Pancreas (tissue), 10 donors: ENCODE data around the gene VWA8. TPM values are rescaled to one million over a fixed set of nuclear protein-coding genes. Genes with fewer than 3 reads are reported as not detected.
"Not testable (repeated sequence)": the region's sequence is repeated elsewhere in the genome, so short reads cannot be mapped to it uniquely, and the experiment has no call there.

Experiments
- ATAC-seq, 4 donors: fragments of 200-7000 bp; cut with Tn5 transposase; one replicate each; pipeline versions ENCODE4 v1.8.0 to v1.9.1; 2020; ENCODE audit warnings: mild to moderate bottlenecking in 4 of 4, moderate library complexity in 4 of 4
- DNase-seq, 6 donors: peaks; one replicate each; pipeline ENCODE4 v3.0.0-alpha.2; 2020
- FAIRE-seq: peaks from 2 replicates; lab custom pipeline; 2012; peaks lifted over from hg19 to GRCh38; lab: Jason Lieb, UNC
- H3K27ac ChIP-seq, 4 donors: fragments of 200-600 bp; sonication (generic); 1 replicate in 3 of 4; 2 replicates in 1 of 4; pipeline versions ENCODE4 v1.5.0 to v1.8.0; 2020
- H3K27me3 ChIP-seq, 4 donors: fragments of 200-600 bp; one replicate each; pipeline ENCODE4 v1.8.0; 2021
- H3K36me3 ChIP-seq, 3 donors: fragments of 200-600 bp; sonication (generic) in 1 of 3; one replicate each; pipeline versions ENCODE4 v1.5.0 to v1.8.0; 2020 to 2021
- H3K4me1 ChIP-seq, 3 donors: fragments of 200-600 bp; one replicate each; pipeline ENCODE4 v1.8.0; 2021
- H3K4me3 ChIP-seq, 4 donors: fragments of 200-600 bp; sonication (generic) in 2 of 4; one replicate each; pipeline versions ENCODE4 v1.5.0 to v1.8.0; 2020 to 2021
- H3K9me3 ChIP-seq, 4 donors: fragments of 200-600 bp; one replicate each; pipeline ENCODE4 v1.8.0; 2021
- CTCF ChIP-seq, 4 donors: fragments of 200-600 bp; sonication (generic) in 3 of 4; IDR thresholded peaks; one replicate each; pipeline versions ENCODE4 v1.5.0 to v1.8.0; 2021; ENCODE audit warnings: antibody characterized with exemption in 4 of 4
- WGBS, 2 donors: extraction: QIAGEN DNeasy Blood & Tissue Kit; methylation state at CpG; one replicate each; pipeline ENCODE4 v1.1.7; 2013; 5-methylcytosine and 5-hydroxymethylcytosine counted together
- intact Hi-C, 3 donors: fragments of 100-400 bp; cut with DNase I; formaldehyde crosslinking; loops; one replicate each; pipeline versions ENCODE4 v1.11.1 to v1.14.2; 2022
- polyA plus RNA-seq, 2 donors: library from polyadenylated mRNA; stranded (reverse); fragments of 200-250 nt; gene quantifications; one replicate each; pipeline ENCODE4 v1.2.3, GENCODE V29; 2013
- total RNA-seq, 6 donors: library from RNA; stranded (reverse); fragmentation: NEBNext Ultra II Directional in 4 of 6; extraction: Animal tissue kit (Norgen Biotek cat#: 25700) in 4 of 6; gene quantifications; one replicate each; pipeline versions ENCODE4 v1.2.1 to v1.2.4, GENCODE V29; 2021 to 2023
- donor health status: healthy with polysubstance abuse.
- donor health status: DM: no; HTN: no; CAD: no; lungs with moderate emphysema.
- donor health status: DM: no; HTN: no; CAD: no.
- donor health status: control.
- donor health status: control.
- donor health status: Bipolar disorder and iron deficiency.
- donor health status: DM: yes; HTN: yes; CAD: no.
- donor health status: DM: no; HTN: no; CAD: no.
- donor health status: DM: no; HTN: no; CAD: no.
- donor health status: DM: yes; HTN: yes; CAD: no.

Gene VWA8
- total and polyA plus RNA-seq, 8 donors, result 3.3 to 15.8 (median 9.2) TPM

DNA sequence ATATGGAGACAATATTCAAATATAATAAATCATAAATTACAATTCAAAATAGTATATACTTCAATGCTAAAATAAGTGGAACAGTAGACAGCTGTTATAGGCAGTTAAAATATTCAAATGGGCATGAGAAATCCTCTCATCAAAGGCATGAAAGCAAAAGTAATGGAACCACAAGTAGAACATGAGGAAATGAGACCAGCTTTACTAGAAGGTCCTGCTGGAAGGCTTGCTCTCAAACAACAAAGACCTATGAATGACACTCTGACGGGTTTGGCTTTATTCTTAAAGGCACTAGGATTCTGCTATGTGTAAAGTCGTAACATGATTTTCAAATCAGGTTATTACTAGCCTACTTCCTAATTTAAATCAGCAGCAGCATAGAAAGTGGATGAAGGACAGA lies 148.1 kb downstream of the VWA8 start:
- peaks cover 0 to 13% (median 13%) of the 10 kb centered on the region in 3 donors for H3K4me1 ChIP-seq
- TF ChIP-seq CTCF (IDR thresholded peaks at IDR 0.05), result no peak
- 95% methylated on average over 2 of the region's 2 CpGs for WGBS, 2 donors
- DNase-seq (no peak), ATAC-seq (no peak), FAIRE-seq (no peak)
- no peak overlapping the region for H3K27ac ChIP-seq
- H3K36me3 ChIP-seq, result peaks cover 0 to 10% (median 0%) of the 10 kb centered on the region in 3 donors
- H3K4me3 ChIP-seq, result no peak overlapping the region
- H3K9me3 ChIP-seq, result no peaks in the 10 kb centered on the region
- intact Hi-C loops, result no loop called here
- H3K27me3 ChIP-seq, result no peaks in the 10 kb centered on the region

- ATAC-seq (peak in 1 of 4 donors; percentile 14), FAIRE-seq (no peak)
These were observed 148.7 kb downstream of the VWA8 start for GRCh38 chr13:41812237-41812636.

GRCh38 chr13:41811588-41812021 lies 149.3 kb downstream of the VWA8 start:
- peak overlapping the region in 1 of 4 donors; percentile 9 for H3K27ac ChIP-seq
- 2% methylated on average over 3 of the region's 3 CpGs for WGBS, 2 donors
- intact Hi-C loops, result no loop called here
- peak in 3 of 4 donors; percentile 45 to 79 (median 65) for ATAC-seq
- DNase-seq, result no peak
- TF ChIP-seq CTCF (IDR thresholded peaks at IDR 0.05), result no peak
- peaks cover 0 to 10% (median 0%) of the 10 kb centered on the region in 3 donors for H3K36me3 ChIP-seq
- H3K9me3 ChIP-seq, result no peaks in the 10 kb centered on the region
- FAIRE-seq, result no peak
- H3K4me3 ChIP-seq, result peak overlapping the region in 2 of 4 donors; percentile 3 to 9
- H3K4me1 ChIP-seq, result peaks cover 0 to 13% (median 13%) of the 10 kb centered on the region in 3 donors
- H3K27me3 ChIP-seq, result no peaks in the 10 kb centered on the region

More at GRCh38 chr13:41812237-41812636, 148.7 kb downstream of the VWA8 start:
- Histone ChIP-seq H3K9me3 (no peaks in the 10 kb centered on the region), H3K27ac (no peak overlapping the region), H3K4me3 (no peak overlapping the region), H3K36me3 (peaks cover 0 to 10% (median 0%) of the 10 kb centered on the region in 3 donors), H3K27me3 (no peaks in the 10 kb centered on the region), H3K4me1 (peaks cover 0 to 13% (median 13%) of the 10 kb centered on the region in 3 donors)
- 86 to 93% methylated on average over 1 of the region's 1 CpG for WGBS, 2 donors
- DNase-seq, result no peak
- no peak for TF ChIP-seq CTCF (IDR thresholded peaks at IDR 0.05)
- intact Hi-C loops, result no loop called here

- ATAC-seq (no peak), FAIRE-seq (no peak), DNase-seq (no peak)
- H3K9me3 ChIP-seq, result no peaks in the 10 kb centered on the region
- H3K27me3 ChIP-seq, result no peaks in the 10 kb centered on the region
- H3K4me1 ChIP-seq, result peaks cover 0 to 13% (median 13%) of the 10 kb centered on the region in 3 donors
- intact Hi-C loops, result no loop called here
- 97 to 98% methylated on average over 1 of the region's 1 CpG for WGBS, 2 donors
- TF ChIP-seq CTCF (IDR thresholded peaks at IDR 0.05), result no peak
- H3K36me3 ChIP-seq, result no peaks in the 10 kb centered on the region
- no peak overlapping the region for H3K27ac ChIP-seq
- H3K4me3 ChIP-seq, result no peak overlapping the region
These were observed 150.9 kb downstream of the VWA8 start for GRCh38 chr13:41809962-41810361.

DNA sequence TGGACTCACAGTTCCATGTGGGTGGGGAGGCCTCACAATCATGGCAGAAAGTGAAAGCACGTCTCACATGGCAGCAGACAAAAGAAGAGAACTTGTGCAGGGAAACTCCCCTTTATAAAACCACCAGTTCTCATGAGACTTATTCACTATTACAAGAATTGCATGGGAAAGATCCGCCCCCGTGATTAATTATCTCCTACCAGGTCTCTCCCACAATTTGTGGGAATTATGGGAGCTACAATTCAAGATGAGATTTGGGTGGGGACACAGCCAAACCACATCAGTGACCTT lies 157.5 kb downstream of the VWA8 start:
- DNase-seq, H3K36me3 ChIP-seq, FAIRE-seq, H3K9me3 ChIP-seq, H3K4me3 ChIP-seq, H3K4me1 ChIP-seq, H3K27ac ChIP-seq, intact Hi-C loops, ATAC-seq, H3K27me3 ChIP-seq: not testable (repeated sequence)
- 97 to 99% methylated on average over 3 of the region's 3 CpGs for WGBS, 2 donors
